RWPE2 (cell line): Measurements from ENCODE around the gene SGO2.

Source experiments
- ATAC-seq: fragments of 200-7000 bp; cut with Tn5 transposase; 3 replicates; pipeline ENCODE4 v1.9.1; 2021; ENCODE audit warnings: low read depth
- DNase-seq: peaks from one replicate; pipeline ENCODE4 v3.0.0-alpha.2; 2020; ENCODE audit warnings: low spot score
- H3K27ac ChIP-seq: fragments of 450-650 bp; 2 replicates; pipeline ENCODE4 v1.5.1; 2017; ENCODE audit warnings: mild to moderate bottlenecking; ENCODE audit not compliant: poor library complexity, severe bottlenecking
- H3K27me3 ChIP-seq: fragments of 250-450 bp; sonication (Bioruptor Pico); 2 replicates; pipeline ENCODE4 v1.5.1; 2021; ENCODE audit warnings: mild to moderate bottlenecking, moderate library complexity; ENCODE audit not compliant: insufficient read depth, poor library complexity, severe bottlenecking
- H3K36me3 ChIP-seq: fragments of 250-450 bp; sonication (Bioruptor Pico); 2 replicates; pipeline ENCODE4 v1.5.1; 2020; ENCODE audit warnings: low read depth, mild to moderate bottlenecking, moderate library complexity
- H3K4me1 ChIP-seq: fragments of 250-450 bp; sonication (Bioruptor Pico); 2 replicates; pipeline ENCODE4 v1.5.1; 2021; ENCODE audit warnings: mild to moderate bottlenecking, moderate library complexity; ENCODE audit not compliant: insufficient read depth, poor library complexity, severe bottlenecking
- H3K4me3 ChIP-seq: fragments of 250-450 bp; sonication (Bioruptor Pico); 2 replicates; pipeline ENCODE4 v1.5.1; 2021; ENCODE audit warnings: mild to moderate bottlenecking, moderate library complexity; ENCODE audit not compliant: severe bottlenecking
- H3K9me3 ChIP-seq: fragments of 250-450 bp; sonication (Bioruptor Pico); 2 replicates; pipeline ENCODE4 v1.5.1; 2021; ENCODE audit warnings: mild to moderate bottlenecking, moderate library complexity; ENCODE audit not compliant: severe bottlenecking
- TF ChIP-seq, protein P1 (sequence below): fragments of 450-650 bp; IDR thresholded peaks from one replicate; pipeline ENCODE4 v1.5.1; 2017; ENCODE audit warnings: mild to moderate bottlenecking, moderate library complexity; ENCODE audit not compliant: poor library complexity, severe bottlenecking

The SGO2 gene

DNA sequence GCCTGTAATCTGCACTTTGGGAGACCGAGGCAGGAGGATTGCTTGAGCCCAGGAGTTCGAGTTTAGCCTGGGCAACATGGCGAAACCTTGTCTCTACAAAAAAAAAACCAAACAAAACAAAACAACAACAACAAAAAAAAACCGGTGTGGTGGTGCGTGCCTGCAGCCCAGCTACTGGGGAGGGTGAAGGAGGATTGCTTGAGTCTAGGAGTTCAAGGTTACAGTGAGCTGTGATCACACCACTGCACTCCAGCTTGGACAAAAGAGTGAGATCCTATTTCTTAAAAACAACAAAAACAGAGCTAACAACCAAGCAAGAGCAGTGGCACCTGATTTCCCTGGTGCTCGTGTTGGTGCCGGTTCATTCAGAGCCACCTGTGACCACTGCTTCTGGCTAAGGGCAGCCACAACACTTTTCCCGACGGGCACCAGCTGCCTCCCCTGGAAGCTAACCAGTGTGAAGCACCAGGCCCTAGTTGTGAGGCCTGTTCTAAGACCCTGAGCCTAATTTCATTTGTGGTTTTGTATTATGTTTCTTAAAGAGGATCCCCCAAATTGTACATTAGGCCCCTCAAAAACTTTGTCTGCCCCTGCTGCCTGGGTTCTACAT lies 61.1 kb downstream of the SGO2 start:
- Histone ChIP-seq H3K4me1 (peaks cover 9% of the 10 kb centered on the region), H3K27ac (no peak overlapping the region), H3K4me3 (no peak overlapping the region), H3K36me3 (no peaks in the 10 kb centered on the region), H3K9me3 (no peaks in the 10 kb centered on the region), H3K27me3 (no peaks in the 10 kb centered on the region)
- DNase-seq (no peak), ATAC-seq (no peak)
- TF ChIP-seq, protein P1, sequence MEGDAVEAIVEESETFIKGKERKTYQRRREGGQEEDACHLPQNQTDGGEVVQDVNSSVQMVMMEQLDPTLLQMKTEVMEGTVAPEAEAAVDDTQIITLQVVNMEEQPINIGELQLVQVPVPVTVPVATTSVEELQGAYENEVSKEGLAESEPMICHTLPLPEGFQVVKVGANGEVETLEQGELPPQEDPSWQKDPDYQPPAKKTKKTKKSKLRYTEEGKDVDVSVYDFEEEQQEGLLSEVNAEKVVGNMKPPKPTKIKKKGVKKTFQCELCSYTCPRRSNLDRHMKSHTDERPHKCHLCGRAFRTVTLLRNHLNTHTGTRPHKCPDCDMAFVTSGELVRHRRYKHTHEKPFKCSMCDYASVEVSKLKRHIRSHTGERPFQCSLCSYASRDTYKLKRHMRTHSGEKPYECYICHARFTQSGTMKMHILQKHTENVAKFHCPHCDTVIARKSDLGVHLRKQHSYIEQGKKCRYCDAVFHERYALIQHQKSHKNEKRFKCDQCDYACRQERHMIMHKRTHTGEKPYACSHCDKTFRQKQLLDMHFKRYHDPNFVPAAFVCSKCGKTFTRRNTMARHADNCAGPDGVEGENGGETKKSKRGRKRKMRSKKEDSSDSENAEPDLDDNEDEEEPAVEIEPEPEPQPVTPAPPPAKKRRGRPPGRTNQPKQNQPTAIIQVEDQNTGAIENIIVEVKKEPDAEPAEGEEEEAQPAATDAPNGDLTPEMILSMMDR: no peak

DNA sequence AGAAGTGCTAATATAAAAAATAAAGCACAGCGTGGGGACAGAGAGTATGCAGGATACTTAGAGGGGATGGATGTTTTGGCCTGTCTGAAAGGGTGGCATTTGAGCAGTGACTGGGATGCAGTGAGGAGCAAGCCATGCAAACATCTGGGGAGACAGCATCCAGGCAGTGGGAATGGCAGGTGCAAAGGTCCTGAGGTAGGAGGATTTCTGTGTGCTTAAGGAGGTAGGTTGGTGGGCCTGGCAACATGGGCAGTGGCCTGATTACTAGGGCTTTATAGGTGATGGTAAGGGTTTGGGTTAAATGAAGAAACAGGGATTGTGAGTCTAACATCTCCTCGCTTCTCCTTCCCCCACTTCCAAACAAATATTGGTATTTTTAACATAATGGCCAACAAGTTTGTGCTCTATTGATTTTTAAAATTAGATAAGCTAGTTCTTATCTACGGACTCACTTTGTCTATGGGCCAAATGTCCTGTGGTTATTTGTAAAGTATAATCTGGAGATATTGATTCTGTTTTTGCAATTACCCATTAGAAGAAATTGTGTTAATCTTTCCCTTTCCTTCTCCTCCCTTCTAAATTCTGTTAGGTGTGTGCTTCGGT lies 62.2 kb downstream of the SGO2 start:
- no peaks in the 10 kb centered on the region for H3K36me3 ChIP-seq
- ATAC-seq: no peak
- no peaks in the 10 kb centered on the region for H3K27me3 ChIP-seq
- no peaks in the 10 kb centered on the region for H3K9me3 ChIP-seq
- peaks cover 9% of the 10 kb centered on the region for H3K4me1 ChIP-seq
- DNase-seq: no peak
- TF ChIP-seq, protein P1: no peak
- no peak overlapping the region for H3K4me3 ChIP-seq
- no peak overlapping the region for H3K27ac ChIP-seq

DNA sequence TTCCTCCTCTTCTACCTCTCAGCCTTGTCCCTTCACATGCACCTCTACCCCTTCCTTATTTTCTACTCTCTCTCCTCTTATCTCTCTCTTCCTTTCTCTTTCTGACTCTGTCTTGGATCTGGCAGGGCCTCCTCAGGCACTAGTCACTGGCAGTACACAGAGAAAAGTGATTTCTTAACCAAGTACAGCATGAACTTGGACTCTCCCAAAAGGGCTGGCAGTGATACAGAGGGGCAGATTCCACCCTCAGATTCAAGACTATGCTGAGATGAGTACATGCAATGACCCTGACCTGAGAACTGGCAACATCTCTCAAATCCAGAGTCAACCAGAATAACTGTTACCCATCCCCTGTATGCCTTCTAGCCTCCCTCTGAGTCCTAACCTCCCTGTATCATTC lies 64.1 kb downstream of the SGO2 start:
- Histone ChIP-seq H3K4me1 (peaks cover 14% of the 10 kb centered on the region), H3K9me3 (no peaks in the 10 kb centered on the region), H3K36me3 (no peaks in the 10 kb centered on the region), H3K4me3 (no peak overlapping the region), H3K27me3 (no peaks in the 10 kb centered on the region), H3K27ac (no peak overlapping the region)
- ATAC-seq: no peak
- DNase-seq: no peak
- TF ChIP-seq, protein P1: no peak

DNA sequence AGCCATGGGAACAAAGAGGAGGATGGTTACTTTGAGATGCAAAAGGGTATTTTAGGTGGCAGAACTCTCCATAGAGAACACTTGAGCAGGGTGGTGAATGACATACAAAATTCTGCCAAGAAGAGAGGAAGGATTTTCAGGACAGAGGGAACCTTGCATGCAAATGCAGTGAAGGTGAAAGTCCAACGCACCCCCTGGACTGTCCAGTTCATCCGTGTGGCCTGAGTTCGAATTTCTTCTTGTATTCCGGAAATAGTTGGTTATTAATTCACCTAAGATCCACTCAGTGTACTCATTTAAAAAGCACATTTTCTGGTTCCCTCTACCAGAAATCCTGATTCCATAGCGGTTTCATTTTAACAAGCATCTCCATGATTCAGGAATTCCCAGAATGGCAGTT lies 65.3 kb downstream of the SGO2 start:
- ATAC-seq (no peak), DNase-seq (no peak)
- Histone ChIP-seq H3K4me3 (no peak overlapping the region), H3K27ac (no peak overlapping the region), H3K9me3 (no peaks in the 10 kb centered on the region), H3K36me3 (no peaks in the 10 kb centered on the region), H3K27me3 (no peaks in the 10 kb centered on the region), H3K4me1 (peaks cover 9% of the 10 kb centered on the region)
- TF ChIP-seq, protein P1: no peak

DNA sequence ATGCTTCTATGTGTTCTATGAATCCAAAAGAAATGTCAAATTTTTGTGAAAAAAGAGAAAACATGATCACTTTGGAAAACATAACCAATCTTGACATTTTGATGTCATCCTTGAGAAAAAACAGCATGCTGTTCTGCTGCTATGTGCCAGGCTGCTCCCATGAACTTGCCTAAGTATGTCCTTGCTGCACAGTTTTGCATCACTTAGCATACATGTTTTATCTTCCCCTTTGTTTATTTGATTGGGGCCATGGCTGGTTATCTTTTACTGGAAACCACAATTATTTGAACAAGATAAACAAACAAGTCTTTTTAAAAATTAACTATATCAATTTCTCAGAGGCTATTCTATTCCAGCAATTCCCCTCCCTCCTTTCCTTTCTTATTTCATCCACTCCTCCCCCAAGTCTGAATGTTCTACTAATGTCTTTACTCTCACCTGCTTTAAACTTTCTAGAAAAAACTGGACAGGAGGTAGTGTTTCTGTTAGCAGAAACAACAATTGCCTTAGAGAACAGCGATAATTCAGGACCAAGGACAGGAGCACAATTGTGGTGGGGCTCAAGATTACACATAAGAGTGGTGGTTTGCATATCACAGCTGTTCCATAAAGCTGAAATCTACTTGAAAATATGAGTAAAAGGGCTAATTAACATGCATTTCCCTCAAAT lies 66.5 kb downstream of the SGO2 start:
- H3K9me3 ChIP-seq: no peaks in the 10 kb centered on the region
- peaks cover 9% of the 10 kb centered on the region for H3K4me1 ChIP-seq
- no peaks in the 10 kb centered on the region for H3K27me3 ChIP-seq
- H3K36me3 ChIP-seq: no peaks in the 10 kb centered on the region
- TF ChIP-seq, protein P1: no peak
- no peak for DNase-seq
- ATAC-seq: no peak
- no peak overlapping the region for H3K4me3 ChIP-seq
- H3K27ac ChIP-seq: no peak overlapping the region
